ENCODE measurements around the gene ZFAND5.

The ZFAND5 gene

GRCh38 chr9:72363236-72363635, 1.8 kb downstream of the ZFAND5 start:
- DNase-seq (ENCODE audit: low read depth in 2 of 2) = no peak

DNA sequence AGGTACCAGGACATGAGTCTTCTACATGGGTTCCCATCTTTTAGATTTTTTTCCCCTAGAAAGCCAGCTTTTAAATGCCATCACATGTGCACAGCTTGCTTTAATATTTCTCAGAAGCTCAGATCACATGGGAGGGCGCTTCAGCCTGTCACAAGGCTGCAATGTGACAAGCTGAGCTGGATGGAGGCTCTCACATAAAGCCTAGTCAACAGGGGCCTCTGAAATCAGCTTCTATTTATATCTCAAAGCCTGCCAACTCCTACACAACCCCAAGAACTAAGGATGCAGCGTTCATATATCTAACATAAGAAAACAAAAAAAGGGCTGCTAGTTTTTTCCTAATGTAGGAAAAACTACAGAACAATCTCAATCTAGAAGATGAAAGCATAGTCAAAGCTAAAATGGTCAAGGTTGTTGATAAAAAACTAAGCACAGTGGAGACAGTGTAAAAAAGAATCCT, 2.3 kb downstream of the ZFAND5 start:
- peak; percentile 5 to 28 for DNase-seq (ENCODE audit: low read depth in 2 of 2)

DNA sequence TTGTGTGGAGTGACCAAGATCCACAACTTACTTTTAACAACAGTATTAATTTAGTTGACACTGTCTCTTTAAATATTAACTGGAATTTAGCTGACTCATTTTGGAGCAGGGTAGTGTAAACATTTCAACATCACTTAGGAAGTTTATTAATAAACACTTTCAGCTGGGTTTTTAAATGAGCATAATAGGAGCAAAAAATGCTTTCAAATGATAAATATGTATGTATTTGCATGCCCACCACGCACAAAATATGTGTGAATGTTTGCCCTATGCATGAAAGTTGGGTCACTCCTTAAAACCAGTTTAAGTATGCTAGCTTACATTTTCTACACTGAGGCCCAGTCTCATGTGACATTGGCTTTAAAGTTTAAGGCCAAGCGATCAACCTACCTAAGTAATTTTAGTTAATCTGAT, 2.9 kb downstream of the ZFAND5 start:
- no peak for DNase-seq (ENCODE audit: low read depth in 2 of 2)

DNA sequence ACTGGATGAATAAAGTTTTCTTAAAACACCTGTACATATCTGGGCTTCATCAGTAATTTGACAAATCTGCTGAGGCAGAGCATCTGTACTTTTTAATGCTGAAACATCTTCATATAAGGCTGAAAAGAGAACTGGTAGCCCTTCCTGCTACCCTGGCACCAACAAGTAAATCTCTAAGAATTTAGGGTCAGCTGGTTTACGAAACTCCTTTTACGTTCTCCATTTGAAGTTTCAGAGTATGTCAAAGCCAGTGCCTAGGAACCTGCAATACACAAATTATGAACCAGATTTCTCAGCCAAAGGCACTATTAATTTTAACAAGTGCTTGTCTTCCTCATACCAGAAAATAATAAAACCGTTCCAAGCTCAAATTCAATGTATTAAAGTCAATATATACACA, 3.8 kb downstream of the ZFAND5 start:
- DNase-seq (ENCODE audit: low read depth in 2 of 2) = no peak

GRCh38 chr9:72360324-72360723, 4.7 kb downstream of the ZFAND5 start:
- DNase-seq (ENCODE audit: low read depth in 2 of 2) = no peak

- no peak for DNase-seq (ENCODE audit: low read depth in 2 of 2)
These were observed 8.9 kb downstream of the ZFAND5 start for GRCh38 chr9:72356041-72356582.

- DNase-seq (ENCODE audit: low read depth in 2 of 2) = no peak
These were observed 9.9 kb downstream of the ZFAND5 start for GRCh38 chr9:72355153-72355552.

- no peak for DNase-seq (ENCODE audit: low read depth in 2 of 2)
These were observed 10.3 kb downstream of the ZFAND5 start for GRCh38 chr9:72354704-72355103.

DNA sequence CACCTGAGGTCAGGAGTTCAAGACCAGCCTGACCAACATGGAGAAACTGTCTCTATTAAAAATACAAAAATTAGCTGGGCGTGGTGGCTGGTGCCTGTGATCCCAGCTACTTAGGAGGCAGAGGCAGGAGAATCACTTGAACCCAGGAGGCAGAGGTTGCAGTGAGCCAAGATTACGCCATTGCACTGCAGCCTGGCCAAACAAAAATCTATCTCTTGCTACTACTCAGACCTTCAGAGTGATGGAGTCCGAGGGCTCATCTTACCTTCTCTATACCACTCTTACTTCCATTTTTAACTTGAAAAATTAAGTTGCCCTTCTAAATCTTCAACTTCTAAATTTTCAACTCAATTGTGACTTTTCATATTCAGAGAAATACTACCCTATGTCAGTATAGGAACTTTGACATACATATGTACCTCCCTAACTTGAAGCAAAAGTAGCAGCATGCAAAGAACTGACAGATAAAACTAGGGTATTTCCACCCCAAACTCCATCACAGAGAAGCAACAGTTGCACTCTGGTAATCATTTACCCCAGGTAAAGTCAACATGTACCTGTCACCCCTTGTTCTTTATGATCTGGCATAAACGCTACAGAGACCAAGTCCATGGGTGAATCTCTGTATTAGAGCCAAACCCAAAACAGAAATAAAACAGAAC, 11.4 kb downstream of the ZFAND5 start:
- no peak for DNase-seq (ENCODE audit: low read depth in 2 of 2)

DNA sequence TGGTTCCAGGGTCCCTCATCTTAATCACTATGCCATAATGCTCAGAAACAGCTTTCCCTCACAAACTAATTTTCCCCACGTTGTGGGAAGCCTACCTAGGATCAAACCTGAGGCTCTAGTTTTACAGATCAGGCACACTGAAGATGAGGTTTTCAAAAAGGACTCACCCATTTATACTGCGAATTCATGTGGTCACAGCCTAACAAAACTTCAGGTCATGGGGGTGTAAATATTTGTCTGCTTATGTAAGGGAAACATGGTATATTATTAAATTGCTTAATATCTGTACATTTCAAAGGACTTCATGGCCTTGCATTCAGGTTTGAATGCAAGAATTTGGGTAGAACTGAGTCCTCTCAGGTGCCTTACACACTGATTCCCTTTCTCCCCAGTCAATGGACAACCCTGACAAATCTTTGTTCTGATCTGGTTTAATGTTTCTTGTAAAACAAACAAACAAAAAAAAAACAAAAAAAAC, 12.1 kb downstream of the ZFAND5 start:
- no peak for DNase-seq (ENCODE audit: low read depth in 2 of 2)

DNA sequence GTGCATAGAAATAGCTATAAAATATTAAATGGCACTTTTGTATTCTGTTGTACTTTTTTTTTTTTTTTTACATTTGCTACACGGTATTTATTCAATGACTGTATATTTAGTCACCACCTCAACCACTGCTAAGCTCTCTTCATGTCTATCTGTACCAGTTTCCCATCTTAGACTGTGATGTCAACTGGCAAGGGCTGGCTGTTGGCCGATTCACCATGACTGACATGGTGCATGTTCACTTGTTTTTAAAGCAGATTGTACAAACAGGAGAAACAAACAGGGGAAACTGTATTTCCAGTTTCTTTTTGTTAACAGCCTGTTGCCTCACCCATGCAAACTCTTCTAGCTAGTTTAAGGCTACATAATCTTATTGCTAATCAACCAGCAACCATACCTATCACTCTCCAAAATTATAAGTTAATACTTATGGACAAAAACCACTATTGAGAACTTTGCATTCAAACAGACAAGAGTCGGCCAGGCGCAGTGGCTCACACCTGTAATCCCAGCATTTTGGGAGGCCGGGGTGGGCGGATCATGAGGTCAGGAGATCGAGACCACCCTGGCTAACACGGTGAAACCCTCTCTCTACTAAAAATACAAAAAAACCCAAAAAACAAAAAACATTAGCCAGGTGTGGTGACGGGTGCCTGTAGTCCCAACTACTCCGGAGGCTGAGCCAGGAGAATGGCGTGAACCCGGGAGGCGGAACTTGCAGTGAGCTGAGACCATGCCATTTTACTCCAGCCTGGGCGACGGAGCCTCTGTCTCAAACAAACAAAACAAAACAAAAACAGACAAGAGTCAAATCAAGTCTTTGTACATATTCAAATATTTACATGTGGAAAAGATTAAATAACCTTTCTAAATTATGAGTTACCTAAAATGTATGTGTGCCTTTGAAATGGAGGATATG, 13.2 kb downstream of the ZFAND5 start:
- DNase-seq (ENCODE audit: low read depth in 2 of 2) = no peak

- DNase-seq (ENCODE audit: low read depth in 2 of 2) = no peak
These were observed 15.1 kb downstream of the ZFAND5 start for GRCh38 chr9:72349911-72350310.

GRCh38 chr9:72349240-72349639, 15.8 kb downstream of the ZFAND5 start:
- DNase-seq (ENCODE audit: low read depth in 2 of 2) = no peak

- DNase-seq (ENCODE audit: low read depth in 2 of 2) = no peak
These were observed 18.7 kb downstream of the ZFAND5 start for GRCh38 chr9:72346333-72346732.

DNA sequence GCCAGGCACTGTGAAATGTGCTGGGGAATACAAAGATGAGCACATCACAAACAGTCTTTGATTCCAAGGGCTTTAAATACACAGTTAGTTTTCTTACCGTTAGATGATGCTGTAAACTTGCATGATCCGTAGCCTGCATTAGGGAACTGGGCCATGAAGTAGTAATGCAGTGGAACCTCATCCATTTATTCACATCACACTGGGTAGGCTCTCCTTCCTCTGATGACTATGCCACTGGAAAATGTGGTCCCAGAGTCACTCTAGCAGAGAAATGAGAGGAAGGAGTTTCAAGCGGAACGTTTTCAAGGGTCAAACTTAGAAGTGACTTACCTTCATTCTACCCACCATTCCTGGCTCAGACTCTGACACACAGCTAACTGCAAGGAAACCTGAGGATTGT, 26.4 kb downstream of the ZFAND5 start:
- no peak for DNase-seq (ENCODE audit: low read depth in 2 of 2)

DNA sequence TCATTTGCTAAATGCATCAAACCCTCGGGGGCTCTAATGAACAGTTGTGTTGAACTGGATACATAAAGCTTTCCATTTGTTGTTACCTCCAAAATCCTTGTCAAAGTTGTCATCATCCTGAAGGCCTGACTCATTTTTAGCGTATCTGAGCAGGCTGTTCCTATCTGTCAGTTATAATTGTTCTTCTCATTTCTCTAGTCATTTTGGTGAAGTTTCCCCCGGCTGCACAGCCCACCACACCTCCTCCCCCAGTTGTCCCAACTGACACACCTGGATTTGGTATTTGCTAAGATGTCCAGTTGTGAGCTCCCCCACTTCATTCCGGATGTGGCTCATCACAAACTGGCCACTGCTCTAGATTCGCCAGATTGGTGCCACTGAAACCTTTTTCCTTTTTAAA, 27.7 kb downstream of the ZFAND5 start:
- no peak for DNase-seq (ENCODE audit: low read depth in 2 of 2)

GRCh38 chr9:72334658-72335337, 30.2 kb downstream of the ZFAND5 start:
- no peak for DNase-seq (ENCODE audit: low read depth in 2 of 2)

- DNase-seq (ENCODE audit: low read depth in 2 of 2) = no peak
These were observed 31.3 kb downstream of the ZFAND5 start for GRCh38 chr9:72333709-72334108.

- DNase-seq (ENCODE audit: low read depth in 2 of 2) = no peak
These were observed 31.8 kb downstream of the ZFAND5 start for GRCh38 chr9:72333197-72333596.

DNA sequence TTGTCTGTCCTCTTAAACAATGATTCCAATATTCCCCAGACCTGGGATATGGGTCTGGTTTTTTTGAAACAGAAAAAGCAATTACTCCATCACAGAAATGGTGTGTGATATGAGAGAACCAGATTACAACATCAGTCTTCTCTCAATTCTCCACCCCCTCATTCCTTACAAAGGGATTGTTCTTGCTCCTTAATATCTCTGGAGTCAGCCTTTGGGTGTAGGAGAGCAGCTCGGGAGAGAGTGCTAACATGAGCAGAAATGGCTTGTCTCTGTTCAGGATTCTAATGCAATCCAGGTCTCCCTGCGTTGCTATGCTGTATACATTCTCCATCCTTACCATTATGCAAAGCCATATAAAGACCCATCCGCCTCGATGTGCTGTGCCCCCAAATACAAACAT, 32.7 kb downstream of the ZFAND5 start:
- no peak for DNase-seq (ENCODE audit: low read depth in 2 of 2)

- DNase-seq (ENCODE audit: low read depth in 2 of 2) = no peak
These were observed 37.4 kb downstream of the ZFAND5 start for GRCh38 chr9:72327631-72328030.

DNA sequence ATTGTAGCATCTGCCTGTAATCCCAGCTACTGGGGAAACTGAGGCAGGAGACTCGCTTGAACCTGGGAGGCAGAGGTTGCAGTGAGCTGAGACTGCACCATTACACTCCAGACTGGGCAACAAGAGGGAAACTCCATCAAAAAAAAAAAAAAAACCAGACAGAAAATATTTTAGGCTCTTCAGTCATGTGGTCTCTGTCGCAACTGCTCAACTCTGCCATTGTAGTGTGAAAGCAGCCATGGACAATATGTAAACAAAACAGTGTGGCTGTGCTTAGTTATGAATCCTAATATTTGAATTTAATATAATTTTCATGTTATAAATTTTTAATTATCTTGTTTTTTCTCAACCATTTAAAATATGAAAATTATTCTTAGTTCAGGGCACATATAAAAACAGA, 38.4 kb downstream of the ZFAND5 start:
- DNase-seq (ENCODE audit: low read depth in 2 of 2) = no peak
